Small intestine (tissue), 7 donors: ENCODE measurements around the gene KCNQ5. TPM values are rescaled to one million over a fixed set of nuclear protein-coding genes. Genes with fewer than 3 reads are reported as not detected.

Source experiments
- DNase-seq, 2 donors: peaks; one replicate each; pipeline versions ENCODE4 v3.0.0 to v3.0.0-alpha.2; 2013
- FAIRE-seq: peaks from 2 replicates; lab custom pipeline; 2012; peaks lifted over from hg19 to GRCh38; lab: Jason Lieb, UNC
- H3K27ac ChIP-seq, 3 donors: one replicate each; pipeline ENCODE4 v1.5.1; 2013; ENCODE audit warnings: low read length in 2 of 3, mild to moderate bottlenecking in 2 of 3, control low read depth in 1 of 3, inconsistent platforms in 1 of 3, low read depth in 1 of 3, moderate library complexity in 1 of 3
- H3K27me3 ChIP-seq, 3 donors: one replicate each; pipeline ENCODE4 v1.6.1; 2013; ENCODE audit warnings: low read length in 3 of 3, inconsistent platforms in 1 of 3; ENCODE audit not compliant: control insufficient read depth in 3 of 3, insufficient read depth in 3 of 3
- H3K36me3 ChIP-seq, 3 donors: one replicate each; pipeline ENCODE4 v1.6.1; 2013; ENCODE audit warnings: low read length in 3 of 3, inconsistent platforms in 1 of 3, low read depth in 1 of 3, mild to moderate bottlenecking in 1 of 3, moderate library complexity in 1 of 3; ENCODE audit not compliant: control insufficient read depth in 3 of 3, insufficient read depth in 2 of 3
- H3K4me1 ChIP-seq, 3 donors: one replicate each; pipeline ENCODE4 v1.6.1; 2013; ENCODE audit warnings: low read length in 2 of 3, inconsistent platforms in 1 of 3, low read depth in 1 of 3, mild to moderate bottlenecking in 1 of 3, moderate library complexity in 1 of 3; ENCODE audit not compliant: control insufficient read depth in 3 of 3, insufficient read depth in 2 of 3
- H3K4me3 ChIP-seq, 3 donors: one replicate each; pipeline ENCODE4 v1.5.1; 2013; ENCODE audit warnings: low read length in 3 of 3, control low read depth in 1 of 3, inconsistent platforms in 1 of 3, low read depth in 1 of 3, mild to moderate bottlenecking in 1 of 3, moderate library complexity in 1 of 3
- H3K9me3 ChIP-seq, 2 donors: one replicate each; pipeline ENCODE4 v1.6.1; 2013; ENCODE audit warnings: low read depth in 1 of 2, low read length in 1 of 2; ENCODE audit not compliant: control insufficient read depth in 2 of 2, insufficient read depth in 1 of 2
- WGBS, 3 donors: extraction: QIAGEN DNeasy Blood & Tissue Kit; methylation state at CpG; one replicate each; pipeline ENCODE4 v1.1.7; 2013; 5-methylcytosine and 5-hydroxymethylcytosine counted together
- polyA plus RNA-seq, 4 donors: library from polyadenylated mRNA; stranded (reverse) in 3 of 4; unstranded in 1 of 4; fragments of 200-250 nt in 3 of 4; fragments of 120-200 nt in 1 of 4; gene quantifications; one replicate each; pipeline versions ENCODE4 v1.2.1 to v1.2.3, GENCODE V29; 2013
- donor health status: healthy with polysubstance abuse.
- donor health status: control.
- donor health status: control.
- donor health status: Bipolar disorder and iron deficiency.
- donor health status: healthy.

The KCNQ5 gene
- polyA plus RNA-seq, 4 donors, result 0.27 to 0.92 TPM; not detected in 2

GRCh38 chr6:72842140-72842539, 220.3 kb downstream of the KCNQ5 start:
- 36 to 69% (median 57%) methylated on average over 4 of the region's 4 CpGs for WGBS, 3 donors
- no peaks in the 10 kb centered on the region for H3K36me3 ChIP-seq
- DNase-seq, result no peak
- no peak for FAIRE-seq
- H3K4me3 ChIP-seq, result no peak overlapping the region
- no peak overlapping the region for H3K27ac ChIP-seq
- no peaks in the 10 kb centered on the region for H3K9me3 ChIP-seq
- no peaks in the 10 kb centered on the region for H3K4me1 ChIP-seq
- H3K27me3 ChIP-seq, result no peaks in the 10 kb centered on the region

- no peak overlapping the region for H3K27ac ChIP-seq
- H3K36me3 ChIP-seq, result no peaks in the 10 kb centered on the region
- no peaks in the 10 kb centered on the region for H3K9me3 ChIP-seq
- H3K27me3 ChIP-seq, result no peaks in the 10 kb centered on the region
- 58 to 65% (median 61%) methylated on average over 4 of the region's 4 CpGs for WGBS, 3 donors
- no peaks in the 10 kb centered on the region for H3K4me1 ChIP-seq
- no peak overlapping the region for H3K4me3 ChIP-seq
- FAIRE-seq, result no peak
- DNase-seq, result no peak
These were observed 222.8 kb downstream of the KCNQ5 start for GRCh38 chr6:72844614-72845013.

- FAIRE-seq (no peak), DNase-seq (no peak)
- H3K27ac ChIP-seq, result no peak overlapping the region
- no peak overlapping the region for H3K4me3 ChIP-seq
- no peaks in the 10 kb centered on the region for H3K27me3 ChIP-seq
- H3K36me3 ChIP-seq, result no peaks in the 10 kb centered on the region
- H3K4me1 ChIP-seq, result no peaks in the 10 kb centered on the region
- no peaks in the 10 kb centered on the region for H3K9me3 ChIP-seq
These were observed 227.5 kb downstream of the KCNQ5 start for GRCh38 chr6:72849346-72849745.

GRCh38 chr6:72850040-72850439, 228.2 kb downstream of the KCNQ5 start:
- Histone ChIP-seq H3K9me3 (no peaks in the 10 kb centered on the region), H3K36me3 (no peaks in the 10 kb centered on the region), H3K4me3 (no peak overlapping the region), H3K4me1 (no peaks in the 10 kb centered on the region), H3K27ac (no peak overlapping the region), H3K27me3 (no peaks in the 10 kb centered on the region)
- 78 to 90% (median 84%) methylated on average over 2 of the region's 2 CpGs for WGBS, 3 donors
- DNase-seq (no peak), FAIRE-seq (no peak)

GRCh38 chr6:72850469-72850868, 228.6 kb downstream of the KCNQ5 start:
- Histone ChIP-seq H3K9me3 (no peaks in the 10 kb centered on the region), H3K36me3 (no peaks in the 10 kb centered on the region), H3K4me1 (no peaks in the 10 kb centered on the region), H3K27ac (no peak overlapping the region), H3K27me3 (no peaks in the 10 kb centered on the region), H3K4me3 (no peak overlapping the region)
- 28 to 52% (median 43%) methylated on average over 1 of the region's 1 CpG for WGBS, 3 donors
- FAIRE-seq, result no peak
- no peak for DNase-seq

GRCh38 chr6:72855471-72855870, 233.6 kb downstream of the KCNQ5 start:
- 83 to 91% (median 88%) methylated on average over 2 of the region's 2 CpGs for WGBS, 3 donors
- FAIRE-seq (no peak), DNase-seq (no peak)
- Histone ChIP-seq H3K4me3 (no peak overlapping the region), H3K9me3 (no peaks in the 10 kb centered on the region), H3K27me3 (no peaks in the 10 kb centered on the region), H3K36me3 (no peaks in the 10 kb centered on the region), H3K27ac (no peak overlapping the region), H3K4me1 (no peaks in the 10 kb centered on the region)

- Histone ChIP-seq H3K27me3 (no peaks in the 10 kb centered on the region), H3K4me3 (no peak overlapping the region), H3K27ac (no peak overlapping the region), H3K9me3 (no peaks in the 10 kb centered on the region), H3K4me1 (no peaks in the 10 kb centered on the region), H3K36me3 (no peaks in the 10 kb centered on the region)
- no peak for DNase-seq
- no peak for FAIRE-seq
- 65 to 83% (median 72%) methylated on average over 3 of the region's 3 CpGs for WGBS, 3 donors
These were observed 234.9 kb downstream of the KCNQ5 start for GRCh38 chr6:72856801-72857200.

- DNase-seq, result no peak
- no peak overlapping the region for H3K4me3 ChIP-seq
These were observed 236.1 kb downstream of the KCNQ5 start for GRCh38 chr6:72857791-72858585.

GRCh38 chr6:72861059-72861458, 239.2 kb downstream of the KCNQ5 start:
- DNase-seq (no peak), FAIRE-seq (no peak)
- H3K9me3 ChIP-seq, result no peaks in the 10 kb centered on the region
- no peaks in the 10 kb centered on the region for H3K27me3 ChIP-seq
- H3K27ac ChIP-seq, result no peak overlapping the region
- H3K36me3 ChIP-seq, result no peaks in the 10 kb centered on the region
- 56 to 67% (median 60%) methylated on average over 2 of the region's 2 CpGs for WGBS, 3 donors
- no peaks in the 10 kb centered on the region for H3K4me1 ChIP-seq
- no peak overlapping the region for H3K4me3 ChIP-seq

More at GRCh38 chr6:72857791-72858585, 236.1 kb downstream of the KCNQ5 start:
- FAIRE-seq, result no peak
- H3K36me3 ChIP-seq, result no peaks in the 10 kb centered on the region
- WGBS, 3 donors, result 70 to 83% (median 79%) methylated on average over 4 of the region's 4 CpGs
- no peaks in the 10 kb centered on the region for H3K27me3 ChIP-seq
- H3K27ac ChIP-seq, result no peak overlapping the region
- H3K4me1 ChIP-seq, result no peaks in the 10 kb centered on the region
- no peaks in the 10 kb centered on the region for H3K9me3 ChIP-seq
